CD14-positive monocyte (primary cell): ENCODE results near the gene THSD4. TPM values are rescaled to one million over a fixed set of nuclear protein-coding genes. Genes with fewer than 3 reads are reported as not detected.

Experiments
- DNase-seq, 3 donors: peaks; one replicate each; pipeline ENCODE4 v3.0.0-alpha.2; 2011 to 2022
- H2AFZ ChIP-seq: 2 replicates; pipeline ENCODE4 v1.6.0; 2012; ENCODE audit warnings: mild to moderate bottlenecking, low read depth, low read length, inconsistent platforms; ENCODE audit not compliant: insufficient read depth, poor library complexity, severe bottlenecking
- H3K27ac ChIP-seq, 2 donors: 1 replicate in 1 of 2; 2 replicates in 1 of 2; pipeline ENCODE4 v1.5.1; 2012 to 2013; ENCODE audit warnings: low read length in 2 of 2, control low read depth in 1 of 2, inconsistent platforms in 1 of 2, low read depth in 1 of 2, mild to moderate bottlenecking in 1 of 2
- H3K27me3 ChIP-seq, 2 donors: one replicate each; pipeline versions ENCODE4 v1.6.0 to v1.6.1; 2011 to 2013; ENCODE audit warnings: low read length in 2 of 2; ENCODE audit not compliant: control insufficient read depth in 2 of 2, insufficient read depth in 2 of 2
- H3K36me3 ChIP-seq, 2 donors: replicated peaks in 1 of 2; 1 replicate in 1 of 2; 2 replicates in 1 of 2; pipeline versions ENCODE4 v1.5.1 to v1.6.1; 2012 to 2013; ENCODE audit warnings: low read length in 2 of 2, control low read depth in 1 of 2, inconsistent platforms in 1 of 2, mild to moderate bottlenecking in 1 of 2; ENCODE audit not compliant: insufficient read depth in 2 of 2, control insufficient read depth in 1 of 2
- H3K4me1 ChIP-seq, 2 donors: 1 replicate in 1 of 2; 2 replicates in 1 of 2; pipeline versions ENCODE4 v1.5.1 to v1.6.1; 2012 to 2013; ENCODE audit warnings: low read length in 2 of 2, control low read depth in 1 of 2, inconsistent platforms in 1 of 2, mild to moderate bottlenecking in 1 of 2, moderate library complexity in 1 of 2; ENCODE audit not compliant: insufficient read depth in 2 of 2, control insufficient read depth in 1 of 2
- H3K4me2 ChIP-seq: replicated peaks from 2 replicates; pipeline ENCODE3; 2012; ENCODE audit warnings: low read length, moderate library complexity, mild to moderate bottlenecking; ENCODE audit not compliant: poor library complexity, severe bottlenecking; ENCODE audit errors: extremely low read depth
- H3K4me3 ChIP-seq, 3 experiments: fragments of 200-600 bp in 1 of 3; sonication (generic) in 1 of 3; replicated peaks in 1 of 3; 1 replicate in 2 of 3; 2 replicates in 1 of 3; pipeline ENCODE4 v1.5.1; 2011 to 2013; ENCODE audit warnings: low read length in 3 of 3, mild to moderate bottlenecking in 3 of 3, control low read depth in 2 of 3, low read depth in 2 of 3, inconsistent platforms in 1 of 3, moderate library complexity in 1 of 3
- H3K79me2 ChIP-seq: 2 replicates; pipeline ENCODE4 v1.6.0; 2012; ENCODE audit warnings: mild to moderate bottlenecking, control low read depth, inconsistent platforms, low read length, moderate library complexity; ENCODE audit not compliant: insufficient read depth
- H3K9ac ChIP-seq: 2 replicates; pipeline ENCODE4 v1.6.0; 2017; ENCODE audit warnings: low read length, mild to moderate bottlenecking; ENCODE audit not compliant: insufficient read depth, poor library complexity, severe bottlenecking
- H3K9me3 ChIP-seq, 2 donors: replicated peaks in 1 of 2; 1 replicate in 1 of 2; 2 replicates in 1 of 2; pipeline versions ENCODE4 v1.5.1 to v1.6.1; 2012 to 2013; ENCODE audit warnings: low read length in 2 of 2, control low read depth in 1 of 2; ENCODE audit not compliant: control insufficient read depth in 1 of 2, insufficient read depth in 1 of 2
- H4K20me1 ChIP-seq: 2 replicates; pipeline ENCODE4 v1.6.0; 2012; ENCODE audit warnings: mild to moderate bottlenecking, low read length, control low read depth, moderate library complexity; ENCODE audit not compliant: insufficient read depth
- H3K27ac Mint-ChIP-seq, 7 donors: one replicate each; pipeline ENCODE4 v1.8.0; 2020; ENCODE audit warnings: mild to moderate bottlenecking in 7 of 7, mixed read lengths in 7 of 7, moderate library complexity in 6 of 7, inconsistent platforms in 2 of 7
- H3K27me3 Mint-ChIP-seq, 3 donors: one replicate each; pipeline ENCODE4 v1.8.0; 2021 to 2022; ENCODE audit warnings: low read depth in 3 of 3, mild to moderate bottlenecking in 3 of 3, mixed read lengths in 3 of 3, moderate library complexity in 3 of 3, inconsistent platforms in 1 of 3
- H3K36me3 Mint-ChIP-seq, 2 donors: one replicate each; pipeline ENCODE4 v1.8.0; 2020; ENCODE audit warnings: mixed read lengths in 2 of 2, inconsistent platforms in 1 of 2, mild to moderate bottlenecking in 1 of 2
- H3K4me1 Mint-ChIP-seq: one replicate; pipeline ENCODE4 v1.8.0; 2020; ENCODE audit warnings: mild to moderate bottlenecking, mixed read lengths
- H3K4me3 Mint-ChIP-seq, 2 donors: one replicate each; pipeline ENCODE4 v1.8.0; 2020; ENCODE audit warnings: mild to moderate bottlenecking in 2 of 2, mixed read lengths in 2 of 2, moderate library complexity in 1 of 2
- H3K9me3 Mint-ChIP-seq, 7 donors: one replicate each; pipeline ENCODE4 v1.8.0; 2020 to 2022; ENCODE audit warnings: mixed read lengths in 7 of 7, mild to moderate bottlenecking in 6 of 7, moderate library complexity in 6 of 7, inconsistent platforms in 2 of 7
- CTCF ChIP-seq: fragments of 200-600 bp; IDR thresholded peaks from one replicate; pipeline ENCODE4 v1.8.0; 2022; ENCODE audit warnings: antibody characterized with exemption, mild to moderate bottlenecking
- WGBS: methylation state at CpG from one replicate; pipeline ENCODE4 v1.1.5; 2013; ENCODE audit warnings: missing lambda C conversion rate; ENCODE audit not compliant: insufficient coverage; 5-methylcytosine and 5-hydroxymethylcytosine counted together
- intact Hi-C, 2 donors: fragments of 100-400 bp; cut with micrococcal nuclease; formaldehyde crosslinking; loops; one replicate each; pipeline versions ENCODE4 v1.15.0 to v1.15.1; 2023
- polyA plus RNA-seq, 3 donors: library from polyadenylated mRNA; depleted of rRNA in 1 of 3; unstranded in 2 of 3; stranded (reverse) in 1 of 3; fragments of 300-500 nt in 2 of 3; fragments of >200 nt in 1 of 3; fragmentation: Illumina TruSeq in 2 of 3; gene quantifications; 1 replicate in 2 of 3; 2 replicates in 1 of 3; pipeline ENCODE4 v1.2.3, GENCODE V29; 2012 to 2021

Gene THSD4
- polyA plus RNA-seq, 3 donors, result not detected

DNA sequence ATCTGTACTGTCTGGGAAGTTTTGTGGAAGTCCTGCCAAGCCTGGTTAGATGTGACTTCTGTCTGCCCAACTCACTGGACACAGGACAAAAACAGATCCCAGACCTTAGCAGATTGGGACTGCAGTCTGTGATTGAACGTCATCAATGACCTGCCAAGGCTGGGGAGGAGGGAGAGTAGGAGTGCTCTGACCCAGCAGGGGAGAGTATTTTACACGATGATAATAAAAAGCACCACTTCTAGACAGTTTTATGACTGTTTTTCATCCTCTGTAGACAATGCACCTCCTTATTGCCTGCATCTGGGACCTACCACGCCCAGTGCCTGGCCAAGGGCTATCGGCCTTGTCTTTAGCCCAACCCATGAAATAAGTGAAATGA is 592.8 kb downstream of the THSD4 start:
- Histone ChIP-seq H3K79me2 (no peaks in the 10 kb centered on the region), H4K20me1 (no peaks in the 10 kb centered on the region), H2AFZ (no peak overlapping the region), H3K4me1 (no peaks in the 10 kb centered on the region), H3K27ac (no peak overlapping the region), H3K9ac (no peak overlapping the region), H3K4me3 (no peak overlapping the region), H3K4me2 (no peak overlapping the region), H3K9me3 (no peaks in the 10 kb centered on the region), H3K27me3 (peaks cover 0 to 2% of the 10 kb centered on the region in 2 donors), H3K36me3 (no peaks in the 10 kb centered on the region)
- H3K27me3 Mint-ChIP-seq, result peaks cover 6 to 13% (median 10%) of the 10 kb centered on the region in 3 donors
- WGBS, result no CpG with 5 or more reads among the region's 4 CpGs
- no peaks in the 10 kb centered on the region for H3K4me1 Mint-ChIP-seq
- intact Hi-C loops, result no loop called here
- TF ChIP-seq CTCF, result no peak
- H3K9me3 Mint-ChIP-seq, result peaks cover 0 to 6% (median 1%) of the 10 kb centered on the region in 7 donors
- no peak for DNase-seq
- no peaks in the 10 kb centered on the region for H3K36me3 Mint-ChIP-seq
- H3K27ac Mint-ChIP-seq, result no peak overlapping the region
- H3K4me3 Mint-ChIP-seq, result no peak overlapping the region

- Histone ChIP-seq H3K4me1 (no peaks in the 10 kb centered on the region), H3K4me2 (no peak overlapping the region), H2AFZ (no peak overlapping the region), H4K20me1 (no peaks in the 10 kb centered on the region), H3K9ac (no peak overlapping the region), H3K36me3 (no peaks in the 10 kb centered on the region), H3K79me2 (no peaks in the 10 kb centered on the region), H3K4me3 (no peak overlapping the region), H3K27me3 (peaks cover 0 to 2% of the 10 kb centered on the region in 2 donors), H3K9me3 (no peaks in the 10 kb centered on the region), H3K27ac (no peak overlapping the region)
- H3K9me3 Mint-ChIP-seq, result peaks cover 0 to 4% (median 1%) of the 10 kb centered on the region in 7 donors
- no peak for DNase-seq
- no peaks in the 10 kb centered on the region for H3K4me1 Mint-ChIP-seq
- H3K27me3 Mint-ChIP-seq, result peaks cover 6 to 15% (median 13%) of the 10 kb centered on the region in 3 donors
- H3K36me3 Mint-ChIP-seq, result no peaks in the 10 kb centered on the region
- TF ChIP-seq CTCF, result no peak
- intact Hi-C loops, result no loop called here
- no peak overlapping the region for H3K4me3 Mint-ChIP-seq
- 88% methylated on average over 6 of the region's 11 CpGs for WGBS
- H3K27ac Mint-ChIP-seq, result no peak overlapping the region
Observed at GRCh38 chr15:71708741-71709140, 593.5 kb downstream of the THSD4 start.
